Measurements from ENCODE around the gene LRRC71. TPM values are rescaled to one million over a fixed set of nuclear protein-coding genes. Genes with fewer than 3 reads are reported as not detected.

Gene LRRC71
- total and polyA plus RNA-seq, 2 of the 13 experiments (the other 11 are each of a cell fraction or from before 2014, with no cell fraction given): not detected

DNA sequence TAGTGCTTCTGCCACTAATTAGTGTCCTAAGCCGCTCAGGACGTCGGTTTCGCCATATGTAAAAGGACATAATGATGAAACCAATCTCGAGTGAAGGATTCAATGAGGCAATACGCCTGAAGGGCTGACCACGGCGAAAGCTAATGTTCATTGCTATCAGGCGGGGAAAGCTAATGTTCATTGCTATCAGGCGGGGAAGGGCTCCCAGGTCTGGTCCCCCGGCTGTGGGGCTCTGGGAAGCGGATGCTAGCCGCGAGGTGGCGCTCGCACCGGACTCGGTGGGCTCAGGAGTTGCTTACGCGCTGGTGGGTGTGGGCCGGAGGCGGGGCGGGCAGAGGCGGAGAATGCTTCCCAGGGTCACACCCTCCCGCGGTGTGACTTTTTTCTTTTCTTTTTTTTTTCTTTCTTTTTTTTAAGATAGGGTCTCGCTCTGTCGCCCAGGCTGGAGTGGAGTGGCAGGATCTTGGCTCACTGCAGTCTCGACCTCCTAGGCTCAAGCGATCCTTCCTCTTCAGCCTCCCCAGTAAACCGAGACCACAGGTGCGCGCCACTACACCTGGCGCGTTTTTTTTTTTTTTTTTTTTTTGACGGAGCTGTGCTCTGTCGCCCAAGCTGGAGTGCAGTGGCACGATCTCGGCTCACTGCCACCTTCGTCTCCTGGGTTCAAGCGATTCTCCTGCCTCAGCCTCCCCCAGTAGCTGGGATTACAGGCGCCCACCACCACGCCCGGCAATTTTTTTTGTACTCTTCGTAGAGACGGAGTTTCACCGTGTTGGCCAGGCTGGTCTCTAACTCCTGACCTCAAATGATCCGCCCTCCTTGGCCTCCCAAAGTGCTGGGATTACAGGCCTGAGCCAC is 28.0 kb upstream of the LRRC71 start (continued):
- TF ChIP-seq, protein P1, sequence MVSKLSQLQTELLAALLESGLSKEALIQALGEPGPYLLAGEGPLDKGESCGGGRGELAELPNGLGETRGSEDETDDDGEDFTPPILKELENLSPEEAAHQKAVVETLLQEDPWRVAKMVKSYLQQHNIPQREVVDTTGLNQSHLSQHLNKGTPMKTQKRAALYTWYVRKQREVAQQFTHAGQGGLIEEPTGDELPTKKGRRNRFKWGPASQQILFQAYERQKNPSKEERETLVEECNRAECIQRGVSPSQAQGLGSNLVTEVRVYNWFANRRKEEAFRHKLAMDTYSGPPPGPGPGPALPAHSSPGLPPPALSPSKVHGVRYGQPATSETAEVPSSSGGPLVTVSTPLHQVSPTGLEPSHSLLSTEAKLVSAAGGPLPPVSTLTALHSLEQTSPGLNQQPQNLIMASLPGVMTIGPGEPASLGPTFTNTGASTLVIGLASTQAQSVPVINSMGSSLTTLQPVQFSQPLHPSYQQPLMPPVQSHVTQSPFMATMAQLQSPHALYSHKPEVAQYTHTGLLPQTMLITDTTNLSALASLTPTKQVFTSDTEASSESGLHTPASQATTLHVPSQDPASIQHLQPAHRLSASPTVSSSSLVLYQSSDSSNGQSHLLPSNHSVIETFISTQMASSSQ (IDR thresholded peaks at IDR 0.05; ENCODE audit: low read depth): no peak
- TF ChIP-seq, protein P1 (CRISPR knock-in tag; IDR thresholded peaks at IDR 0.05; ENCODE audit: borderline replicate concordance): no peak
- TF ChIP-seq, protein P2, sequence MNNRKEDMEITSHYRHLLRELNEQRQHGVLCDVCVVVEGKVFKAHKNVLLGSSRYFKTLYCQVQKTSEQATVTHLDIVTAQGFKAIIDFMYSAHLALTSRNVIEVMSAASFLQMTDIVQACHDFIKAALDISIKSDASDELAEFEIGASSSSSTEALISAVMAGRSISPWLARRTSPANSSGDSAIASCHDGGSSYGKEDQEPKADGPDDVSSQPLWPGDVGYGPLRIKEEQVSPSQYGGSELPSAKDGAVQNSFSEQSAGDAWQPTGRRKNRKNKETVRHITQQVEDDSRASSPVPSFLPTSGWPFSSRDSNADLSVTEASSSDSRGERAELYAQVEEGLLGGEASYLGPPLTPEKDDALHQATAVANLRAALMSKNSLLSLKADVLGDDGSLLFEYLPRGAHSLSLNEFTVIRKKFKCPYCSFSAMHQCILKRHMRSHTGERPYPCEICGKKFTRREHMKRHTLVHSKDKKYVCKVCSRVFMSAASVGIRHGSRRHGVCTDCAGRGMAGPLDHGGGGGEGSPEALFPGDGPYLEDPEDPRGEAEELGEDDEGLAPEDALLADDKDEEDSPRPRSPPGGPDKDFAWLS (CRISPR knock-in tag; IDR thresholded peaks at IDR 0.05; ENCODE audit: borderline replicate concordance): no peak
- TF ChIP-seq KAT8 (CRISPR knock-in tag; IDR thresholded peaks at IDR 0.05): no peak
- 0 out of 2 replicates have a peak, but pooled peaks have one; percentile 29 for TF ChIP-seq RXRB (CRISPR knock-in tag; IDR thresholded peaks at IDR 0.05; ENCODE audit: borderline replicate concordance)
- 0 out of 2 replicates have a peak, but pooled peaks have one; percentile 12 for TF ChIP-seq ELF3 (CRISPR knock-in tag; IDR thresholded peaks at IDR 0.05)
- TF ChIP-seq RAD21 (CRISPR knock-in tag; IDR thresholded peaks at IDR 0.05): peak; percentile 70
- peak; percentile 38; the same call in 1 of the 2 replicates for TF ChIP-seq SMC3 (IDR thresholded peaks at IDR 0.05; ENCODE audit: low read length)
- TF ChIP-seq, protein P3, sequence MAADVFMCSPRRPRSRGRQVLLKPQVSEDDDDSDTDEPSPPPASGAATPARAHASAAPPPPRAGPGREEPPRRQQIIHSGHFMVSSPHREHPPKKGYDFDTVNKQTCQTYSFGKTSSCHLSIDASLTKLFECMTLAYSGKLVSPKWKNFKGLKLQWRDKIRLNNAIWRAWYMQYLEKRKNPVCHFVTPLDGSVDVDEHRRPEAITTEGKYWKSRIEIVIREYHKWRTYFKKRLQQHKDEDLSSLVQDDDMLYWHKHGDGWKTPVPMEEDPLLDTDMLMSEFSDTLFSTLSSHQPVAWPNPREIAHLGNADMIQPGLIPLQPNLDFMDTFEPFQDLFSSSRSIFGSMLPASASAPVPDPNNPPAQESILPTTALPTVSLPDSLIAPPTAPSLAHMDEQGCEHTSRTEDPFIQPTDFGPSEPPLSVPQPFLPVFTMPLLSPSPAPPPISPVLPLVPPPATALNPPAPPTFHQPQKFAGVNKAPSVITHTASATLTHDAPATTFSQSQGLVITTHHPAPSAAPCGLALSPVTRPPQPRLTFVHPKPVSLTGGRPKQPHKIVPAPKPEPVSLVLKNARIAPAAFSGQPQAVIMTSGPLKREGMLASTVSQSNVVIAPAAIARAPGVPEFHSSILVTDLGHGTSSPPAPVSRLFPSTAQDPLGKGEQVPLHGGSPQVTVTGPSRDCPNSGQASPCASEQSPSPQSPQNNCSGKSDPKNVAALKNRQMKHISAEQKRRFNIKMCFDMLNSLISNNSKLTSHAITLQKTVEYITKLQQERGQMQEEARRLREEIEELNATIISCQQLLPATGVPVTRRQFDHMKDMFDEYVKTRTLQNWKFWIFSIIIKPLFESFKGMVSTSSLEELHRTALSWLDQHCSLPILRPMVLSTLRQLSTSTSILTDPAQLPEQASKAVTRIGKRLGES (CRISPR knock-in tag; IDR thresholded peaks at IDR 0.05; ENCODE audit: borderline replicate concordance): no peak
- peak; percentile 82 for TF ChIP-seq TEAD3 (CRISPR knock-in tag; optimal IDR thresholded peaks at IDR 0.05; ENCODE audit: borderline replicate concordance)
- TF ChIP-seq SAP130 (CRISPR knock-in tag; IDR thresholded peaks at IDR 0.05; ENCODE audit: low read depth): peak; percentile 33; the same call in 1 of the 2 replicates
- TF ChIP-seq, protein P4, sequence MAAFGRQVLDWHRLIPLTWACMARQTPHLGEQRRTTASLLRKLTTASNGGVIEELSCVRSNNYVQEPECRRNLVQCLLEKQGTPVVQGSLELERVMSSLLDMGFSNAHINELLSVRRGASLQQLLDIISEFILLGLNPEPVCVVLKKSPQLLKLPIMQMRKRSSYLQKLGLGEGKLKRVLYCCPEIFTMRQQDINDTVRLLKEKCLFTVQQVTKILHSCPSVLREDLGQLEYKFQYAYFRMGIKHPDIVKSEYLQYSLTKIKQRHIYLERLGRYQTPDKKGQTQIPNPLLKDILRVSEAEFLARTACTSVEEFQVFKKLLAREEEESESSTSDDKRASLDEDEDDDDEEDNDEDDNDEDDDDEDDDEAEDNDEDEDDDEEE (CRISPR knock-in tag; IDR thresholded peaks at IDR 0.05): no peak
- TF ChIP-seq ZNF552 (CRISPR knock-in tag; IDR thresholded peaks at IDR 0.05; ENCODE audit: borderline replicate concordance): no peak
- TF ChIP-seq CEBPB (IDR thresholded peaks at IDR 0.05; ENCODE audit: borderline replicate concordance, low read depth, low read length): peak; percentile 47; the same call in 1 of the 2 replicates
- TF ChIP-seq SALL1 (CRISPR knock-in tag; IDR thresholded peaks at IDR 0.05): 0 out of 2 replicates have a peak, but pooled peaks have one; percentile 33
- no peak for TF ChIP-seq ATM (IDR thresholded peaks at IDR 0.05; ENCODE audit: borderline replicate concordance)
- TF ChIP-seq, protein P5, sequence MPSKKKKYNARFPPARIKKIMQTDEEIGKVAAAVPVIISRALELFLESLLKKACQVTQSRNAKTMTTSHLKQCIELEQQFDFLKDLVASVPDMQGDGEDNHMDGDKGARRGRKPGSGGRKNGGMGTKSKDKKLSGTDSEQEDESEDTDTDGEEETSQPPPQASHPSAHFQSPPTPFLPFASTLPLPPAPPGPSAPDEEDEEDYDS (CRISPR knock-in tag; IDR thresholded peaks at IDR 0.05): no peak
- no peak for TF ChIP-seq ZNF879 (CRISPR knock-in tag; IDR thresholded peaks at IDR 0.05)
- 0 out of 2 replicates have a peak, but pooled peaks have one; percentile 53 for TF ChIP-seq U2AF2 (IDR thresholded peaks at IDR 0.05; ENCODE audit: low read depth, low read length)

Measured in HepG2 (cell line).